Tibial nerve (tissue), 4 donors: ENCODE data around the gene FAM114A2. TPM values are rescaled to one million over a fixed set of nuclear protein-coding genes. Genes with fewer than 3 reads are reported as not detected.

ENCODE experiments used
- DNase-seq, 2 donors: peaks; one replicate each; pipeline ENCODE4 v3.0.0-alpha.2; 2019; ENCODE audit warnings: low spot score in 2 of 2
- H3K27ac ChIP-seq, 4 donors: fragments of 200-600 bp; sonication (generic) in 3 of 4; one replicate each; pipeline ENCODE4 v1.5.1; 2017 to 2019; ENCODE audit warnings: mild to moderate bottlenecking in 1 of 4
- H3K27me3 ChIP-seq, 2 donors: fragments of 200-600 bp; sonication (generic) in 1 of 2; one replicate each; pipeline versions ENCODE4 v1.5.1 to v1.6.0; 2017 to 2019
- H3K36me3 ChIP-seq, 3 donors: fragments of 200-600 bp; sonication (generic); one replicate each; pipeline ENCODE4 v1.5.1; 2018 to 2019
- H3K4me1 ChIP-seq, 4 donors: fragments of 200-600 bp; sonication (generic) in 3 of 4; one replicate each; pipeline ENCODE4 v1.5.1; 2017 to 2019
- H3K4me3 ChIP-seq, 4 donors: fragments of 200-600 bp; sonication (generic) in 3 of 4; one replicate each; pipeline ENCODE4 v1.5.1; 2017 to 2019; ENCODE audit warnings: mild to moderate bottlenecking in 1 of 4, moderate library complexity in 1 of 4
- H3K9me3 ChIP-seq, 4 donors: fragments of 200-600 bp; sonication (generic) in 3 of 4; one replicate each; pipeline ENCODE4 v1.5.1; 2017 to 2019
- CTCF ChIP-seq, 5 experiments: fragments of 200-600 bp in 3 of 5; fragments of 450-650 bp in 2 of 5; sonication (generic) in 3 of 5; IDR thresholded peaks; one replicate each; pipeline ENCODE4 v1.5.1; 2016 to 2019; ENCODE audit warnings: antibody characterized with exemption in 5 of 5, mild to moderate bottlenecking in 3 of 5, moderate library complexity in 2 of 5
- EP300 ChIP-seq, 2 donors: sonication (generic); formaldehyde crosslinking; IDR thresholded peaks; one replicate each; pipeline ENCODE4 v1.6.1; 2017; ENCODE audit warnings: antibody characterized with exemption in 2 of 2, mild to moderate bottlenecking in 1 of 2
- POLR2A ChIP-seq, 2 donors: fragments of 450-650 bp; IDR thresholded peaks; one replicate each; pipeline ENCODE4 v1.6.1; 2017; ENCODE audit warnings: antibody characterized with exemption in 2 of 2, mild to moderate bottlenecking in 2 of 2, moderate library complexity in 2 of 2
- WGBS, 2 donors: methylation state at CpG; one replicate each; pipeline ENCODE4 v1.1.5; 2018; 5-methylcytosine and 5-hydroxymethylcytosine counted together
- total RNA-seq, 4 donors: library from RNA; depleted of rRNA; stranded (reverse); fragments of >200 nt; gene quantifications; one replicate each; pipeline ENCODE4 v1.1.0, GENCODE V29; 2016

The FAM114A2 gene
- total RNA-seq, 4 donors from 2014 or later = 10.5 to 19.7 (median 13.6) TPM

GRCh38 chr5:153988510-153988909 lies 50.2 kb downstream of the FAM114A2 start:
- WGBS, 2 donors = 89 to 93% methylated on average over 5 of the region's 5 CpGs
- H3K36me3 ChIP-seq = peaks cover 0 to 15% (median 0%) of the 10 kb centered on the region in 3 donors
- DNase-seq = no peak
- no peak overlapping the region for H3K4me3 ChIP-seq
- no peak for TF ChIP-seq POLR2A (IDR thresholded peaks at IDR 0.05)
- TF ChIP-seq EP300 (IDR thresholded peaks at IDR 0.05) = no peak
- no peak for TF ChIP-seq CTCF (IDR thresholded peaks at IDR 0.05)
- no peaks in the 10 kb centered on the region for H3K9me3 ChIP-seq
- no peaks in the 10 kb centered on the region for H3K27me3 ChIP-seq
- no peaks in the 10 kb centered on the region for H3K4me1 ChIP-seq
- no peak overlapping the region for H3K27ac ChIP-seq

DNA sequence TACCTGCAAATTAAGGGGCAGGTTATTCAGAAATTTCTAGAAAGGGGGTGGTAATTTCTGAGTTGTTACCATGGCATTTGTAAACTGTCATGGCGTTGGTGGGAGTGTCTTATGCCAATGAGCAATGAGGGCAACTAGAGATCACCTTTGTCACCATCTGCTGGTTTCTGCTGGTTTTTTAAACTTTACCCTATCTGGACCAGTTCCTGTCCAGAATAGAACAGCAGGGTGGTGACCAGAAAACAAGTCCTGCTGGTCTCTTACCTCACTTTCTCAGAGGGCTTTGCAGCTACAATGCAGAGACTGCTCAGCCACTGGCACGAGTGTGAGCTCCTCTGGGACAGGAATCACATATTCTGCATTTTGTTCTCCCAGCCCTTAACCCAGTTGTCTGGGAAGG lies 51.4 kb downstream of the FAM114A2 start:
- WGBS, 2 donors = 71% methylated on average over 2 of the region's 2 CpGs
- no peak overlapping the region for H3K27ac ChIP-seq
- no peaks in the 10 kb centered on the region for H3K4me1 ChIP-seq
- H3K27me3 ChIP-seq = no peaks in the 10 kb centered on the region
- DNase-seq = no peak
- no peaks in the 10 kb centered on the region for H3K9me3 ChIP-seq
- no peak overlapping the region for H3K4me3 ChIP-seq
- TF ChIP-seq POLR2A (IDR thresholded peaks at IDR 0.05) (no peak), CTCF (IDR thresholded peaks at IDR 0.05) (no peak), EP300 (IDR thresholded peaks at IDR 0.05) (no peak)
- H3K36me3 ChIP-seq = peaks cover 0 to 6% (median 0%) of the 10 kb centered on the region in 3 donors

DNA sequence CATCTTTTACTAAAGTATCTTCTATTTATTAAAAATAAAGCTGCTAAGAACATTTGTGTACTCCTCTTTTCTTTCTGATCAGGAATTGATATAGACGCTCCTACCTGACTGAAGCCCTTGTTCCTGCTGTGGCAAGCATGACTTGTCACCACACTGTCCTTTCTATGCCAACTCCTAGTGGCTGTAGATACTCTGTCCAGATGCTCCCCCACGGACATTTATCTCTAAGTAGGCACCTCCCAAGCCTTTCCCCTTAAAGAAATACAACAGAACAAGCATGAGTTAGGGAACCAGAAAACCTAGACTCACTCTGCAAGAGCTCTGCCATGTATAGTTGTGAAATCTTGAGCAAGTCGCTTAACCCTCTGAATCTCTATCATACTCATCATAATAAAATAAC lies 53.2 kb downstream of the FAM114A2 start:
- no peaks in the 10 kb centered on the region for H3K4me1 ChIP-seq
- WGBS, 2 donors = 73 to 75% methylated on average over 3 of the region's 3 CpGs
- TF ChIP-seq POLR2A (IDR thresholded peaks at IDR 0.05) = no peak
- TF ChIP-seq EP300 (IDR thresholded peaks at IDR 0.05) = no peak
- no peak for TF ChIP-seq CTCF (IDR thresholded peaks at IDR 0.05)
- H3K36me3 ChIP-seq = no peaks in the 10 kb centered on the region
- no peaks in the 10 kb centered on the region for H3K27me3 ChIP-seq
- no peak overlapping the region for H3K27ac ChIP-seq
- DNase-seq = no peak
- H3K4me3 ChIP-seq = no peak overlapping the region
- no peaks in the 10 kb centered on the region for H3K9me3 ChIP-seq

GRCh38 chr5:153983885-153984284 lies 54.8 kb downstream of the FAM114A2 start:
- WGBS, 2 donors = 74 to 87% methylated on average over 1 of the region's 1 CpG
- no peak for DNase-seq
- Histone ChIP-seq H3K27ac (no peak overlapping the region), H3K27me3 (no peaks in the 10 kb centered on the region), H3K4me3 (no peak overlapping the region), H3K9me3 (no peaks in the 10 kb centered on the region), H3K36me3 (no peaks in the 10 kb centered on the region), H3K4me1 (no peaks in the 10 kb centered on the region)
- TF ChIP-seq EP300 (IDR thresholded peaks at IDR 0.05) (no peak), CTCF (IDR thresholded peaks at IDR 0.05) (no peak), POLR2A (IDR thresholded peaks at IDR 0.05) (no peak)

DNA sequence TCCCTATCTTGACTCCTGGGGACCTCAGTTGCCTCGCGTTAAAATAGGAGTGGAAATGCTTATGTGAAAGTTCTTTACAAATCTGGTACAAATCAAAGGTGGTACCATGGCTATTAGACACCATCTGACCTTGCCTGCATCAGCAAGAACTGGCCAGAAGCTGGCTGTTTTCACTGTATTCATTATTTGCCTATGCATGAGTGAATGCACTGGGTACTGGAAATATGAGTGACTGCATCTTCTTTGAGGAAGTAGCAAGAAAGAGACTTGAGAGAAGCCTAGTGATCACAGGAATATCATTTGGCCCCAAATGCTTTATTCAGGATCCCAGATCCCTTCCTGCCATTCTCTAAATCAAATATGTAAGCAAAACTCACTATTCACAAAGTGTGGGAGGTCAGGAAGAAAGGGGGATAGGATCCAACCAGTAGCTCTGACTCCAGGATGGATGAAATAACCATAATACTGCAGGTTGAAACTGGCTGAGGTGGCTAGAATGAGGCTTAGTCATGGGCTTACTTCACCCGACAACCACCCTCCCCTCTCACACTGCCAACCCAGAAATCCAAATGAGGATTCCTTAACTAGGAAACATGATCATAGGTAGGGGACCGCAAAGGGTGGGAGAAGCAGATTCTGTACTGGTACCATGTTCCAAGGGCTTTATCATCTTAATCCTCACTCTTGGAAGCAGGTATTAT lies 56.7 kb downstream of the FAM114A2 start:
- TF ChIP-seq POLR2A (IDR thresholded peaks at IDR 0.05) (no peak), EP300 (IDR thresholded peaks at IDR 0.05) (no peak), CTCF (IDR thresholded peaks at IDR 0.05) (no peak)
- H3K36me3 ChIP-seq = no peaks in the 10 kb centered on the region
- H3K27me3 ChIP-seq = no peaks in the 10 kb centered on the region
- H3K4me3 ChIP-seq = no peak overlapping the region
- H3K4me1 ChIP-seq = no peaks in the 10 kb centered on the region
- DNase-seq = no peak
- WGBS, 2 donors = 87 to 88% methylated on average over 4 of the region's 4 CpGs
- no peaks in the 10 kb centered on the region for H3K9me3 ChIP-seq
- H3K27ac ChIP-seq = no peak overlapping the region
